Stimulated activated CD4-positive, alpha-beta T cell treated with anti-CD3 and anti-CD28 coated beads, Interleukin-4, amount 100 ng/mL, for 24 hours (primary cell): ENCODE results near the gene PYHIN1.

Experiments used
- DNase-seq: peaks from one replicate; pipeline ENCODE4 v3.0.0-alpha.2; 2020

Gene PYHIN1

DNA sequence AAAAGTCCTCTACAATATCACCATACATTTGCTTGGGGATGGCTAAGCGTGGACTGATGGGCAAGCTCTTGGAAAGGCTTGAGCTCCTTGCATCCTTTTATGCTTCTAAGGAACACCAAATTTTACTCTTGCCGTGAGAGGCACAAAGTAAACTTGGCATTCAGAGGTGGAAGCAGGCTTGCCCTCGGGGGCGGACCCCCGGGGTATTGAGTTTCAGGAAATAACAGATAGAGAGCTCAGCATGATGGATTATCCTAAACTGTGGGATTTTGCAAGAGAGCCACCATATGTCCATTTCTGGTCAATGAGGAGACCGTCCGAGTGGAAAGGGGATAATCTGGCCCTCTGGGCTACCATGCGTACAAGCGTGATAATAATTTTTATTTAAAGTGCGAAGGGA is 92.4 kb downstream of the PYHIN1 start:
- no peak for DNase-seq

DNA sequence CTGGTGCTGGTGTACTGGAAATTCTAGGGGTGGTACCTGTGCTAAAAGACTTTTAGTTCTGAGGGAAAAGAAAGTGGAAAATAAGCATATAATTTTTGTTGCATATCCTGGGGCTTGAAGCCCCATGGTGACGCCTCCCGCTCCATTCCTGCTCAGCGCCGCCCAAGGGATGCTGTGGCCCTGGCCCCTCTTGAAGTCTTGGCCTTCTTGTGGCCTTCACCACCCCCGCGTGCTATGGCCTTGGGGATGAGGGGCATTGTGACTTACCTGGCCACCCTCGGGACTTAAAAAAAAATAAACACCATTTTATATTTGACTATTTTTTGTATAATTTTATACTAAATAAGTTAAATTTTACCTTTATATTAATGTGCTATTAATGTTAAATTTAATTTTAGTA is 93.7 kb downstream of the PYHIN1 start:
- DNase-seq: no peak
